B cell (primary cell): ENCODE results near the gene SLC38A1. TPM values are rescaled to one million over a fixed set of nuclear protein-coding genes. Genes with fewer than 3 reads are reported as not detected.

Experiments used
- ATAC-seq: fragments of 200-7000 bp; cut with Tn5 transposase; one replicate; pipeline ENCODE4 v1.10.0; 2021; ENCODE audit warnings: low read depth, mild to moderate bottlenecking, moderate number of reproducible peaks, moderate library complexity
- CTCF ChIA-PET: fragments of 350-600 bp; sonication (Branson Sonifier 250); formaldehyde crosslinking; loops from one replicate; lab custom pipeline; 2021; ENCODE audit warnings: antibody characterized with exemption, inconsistent platforms; lab: Charles Lee
- POLR2A ChIA-PET: fragments of 350-600 bp; sonication (Branson Sonifier 250); formaldehyde crosslinking; loops from one replicate; lab custom pipeline; 2021; ENCODE audit warnings: antibody characterized with exemption; lab: Charles Lee
- DNase-seq: peaks from one replicate; pipeline ENCODE4 v3.0.0; 2013
- H2AFZ ChIP-seq: 2 replicates; pipeline ENCODE4 v1.6.1; 2012; ENCODE audit warnings: mild to moderate bottlenecking, low read depth, low read length; ENCODE audit not compliant: insufficient read depth, poor library complexity, severe bottlenecking
- H3K27ac ChIP-seq, 2 donors: 1 replicate in 1 of 2; 2 replicates in 1 of 2; pipeline ENCODE4 v1.5.1; 2012 to 2013; ENCODE audit warnings: low read length in 2 of 2, mild to moderate bottlenecking in 2 of 2, moderate library complexity in 1 of 2
- H3K27me3 ChIP-seq, 4 experiments: fragments of 200-600 bp in 1 of 4; sonication (generic) in 1 of 4; replicated peaks in 1 of 4; 1 replicate in 2 of 4; 2 replicates in 2 of 4; pipeline versions ENCODE4 v1.6.1 to v1.7.0; 2013 to 2016; ENCODE audit warnings: low read length in 3 of 4, mild to moderate bottlenecking in 2 of 4, mixed read lengths in 1 of 4, moderate library complexity in 1 of 4; ENCODE audit not compliant: insufficient read depth in 4 of 4, control insufficient read depth in 3 of 4; ENCODE audit errors: control extremely low read depth in 1 of 4
- H3K36me3 ChIP-seq, 2 experiments: replicated peaks in 1 of 2; 1 replicate in 1 of 2; 2 replicates in 1 of 2; pipeline versions ENCODE4 v1.6.1 to v1.7.1; 2013; ENCODE audit warnings: low read length in 1 of 2; ENCODE audit not compliant: insufficient read depth in 2 of 2, control insufficient read depth in 1 of 2; ENCODE audit errors: control extremely low read depth in 1 of 2, extremely low read depth in 1 of 2
- H3K4me1 ChIP-seq, 2 donors: fragments of 200-600 bp in 1 of 2; sonication (generic) in 1 of 2; 1 replicate in 1 of 2; 2 replicates in 1 of 2; pipeline versions ENCODE4 v1.5.1 to v1.6.1; 2013 to 2017; ENCODE audit warnings: low read length in 2 of 2; ENCODE audit not compliant: control insufficient read depth in 2 of 2, insufficient read depth in 2 of 2
- H3K4me2 ChIP-seq: replicated peaks from 2 replicates; pipeline ENCODE3; 2012; ENCODE audit warnings: mild to moderate bottlenecking, low read depth, low read length; ENCODE audit not compliant: poor library complexity, severe bottlenecking
- H3K4me3 ChIP-seq, 5 experiments: fragments of 200-600 bp in 1 of 5; sonication (generic) in 1 of 5; 1 replicate in 3 of 5; 2 replicates in 2 of 5; pipeline versions ENCODE4 v1.5.1 to v1.7.0; 2011 to 2016; ENCODE audit warnings: low read length in 4 of 5, mild to moderate bottlenecking in 4 of 5, low read depth in 2 of 5, control low read depth in 1 of 5, moderate library complexity in 1 of 5; ENCODE audit not compliant: insufficient read depth in 1 of 5; ENCODE audit errors: control extremely low read depth in 1 of 5, extremely low read depth in 1 of 5
- H3K79me2 ChIP-seq: fragments of 200-600 bp; sonication (generic); one replicate; pipeline ENCODE4 v1.6.0; 2016; ENCODE audit warnings: low read length; ENCODE audit not compliant: control insufficient read depth, insufficient read depth
- H3K9ac ChIP-seq: fragments of 200-600 bp; sonication (generic); 2 replicates; pipeline ENCODE4 v1.6.1; 2017; ENCODE audit warnings: mild to moderate bottlenecking, low read length, moderate library complexity
- H3K9me3 ChIP-seq, 3 donors: one replicate each; pipeline versions ENCODE4 v1.6.1 to v1.7.1; 2013; ENCODE audit warnings: low read length in 2 of 3; ENCODE audit not compliant: control insufficient read depth in 2 of 3, insufficient read depth in 1 of 3; ENCODE audit errors: control extremely low read depth in 1 of 3
- H4K20me1 ChIP-seq: 2 replicates; pipeline ENCODE4 v1.6.0; 2012; ENCODE audit warnings: mild to moderate bottlenecking, low read length; ENCODE audit not compliant: insufficient read depth, control insufficient read depth, poor library complexity, severe bottlenecking
- H3K27ac Mint-ChIP-seq: one replicate; pipeline ENCODE4 v1.8.0; 2021; ENCODE audit warnings: mixed read lengths
- H3K27me3 Mint-ChIP-seq: one replicate; pipeline ENCODE4 v1.8.0; 2021; ENCODE audit warnings: mixed read lengths
- H3K4me1 Mint-ChIP-seq: one replicate; pipeline ENCODE4 v1.8.0; 2021; ENCODE audit warnings: mixed read lengths
- H3K4me3 Mint-ChIP-seq: one replicate; pipeline ENCODE4 v1.8.0; 2021; ENCODE audit warnings: mixed read lengths
- H3K9me3 Mint-ChIP-seq: one replicate; pipeline ENCODE4 v1.8.0; 2022; ENCODE audit warnings: mixed read lengths; ENCODE audit not compliant: insufficient read depth
- EZH2 ChIP-seq: IDR thresholded peaks from 2 replicates; pipeline ENCODE4 v1.6.1; 2012; ENCODE audit warnings: borderline replicate concordance, low read depth, mild to moderate bottlenecking, moderate library complexity, low read length; ENCODE audit not compliant: insufficient read depth, poor library complexity, severe bottlenecking
- WGBS: methylation state at CpG from one replicate; pipeline ENCODE4 v1.1.5; 2013; ENCODE audit warnings: missing lambda C conversion rate; ENCODE audit not compliant: insufficient coverage; 5-methylcytosine and 5-hydroxymethylcytosine counted together
- intact Hi-C: fragments of 100-400 bp; cut with micrococcal nuclease; formaldehyde crosslinking; loops from one replicate; pipeline ENCODE4 v1.10.0; 2022
- polyA plus RNA-seq: library from polyadenylated mRNA; depleted of rRNA; stranded (reverse); fragments of >200 nt; gene quantifications from 2 replicates; pipeline ENCODE4 v1.2.3, GENCODE V29; 2012
- total RNA-seq, 2 donors: library from RNA; stranded (reverse); fragments of 120-200 nt in 1 of 2; gene quantifications; 1 replicate in 1 of 2; 2 replicates in 1 of 2; pipeline versions ENCODE4 v1.2.3 to v1.2.4, GENCODE V29; 2013 to 2022
- TF ChIP-seq, protein P1 (sequence below): fragments of 200-600 bp; IDR thresholded peaks from one replicate; pipeline ENCODE4 v1.8.0; 2022; ENCODE audit warnings: antibody characterized with exemption, mild to moderate bottlenecking

Gene SLC38A1
- total and polyA plus RNA-seq, 2 donors (not counting 1 experiment from before 2014, with no cell fraction given), result 38.1 to 205 TPM

DNA sequence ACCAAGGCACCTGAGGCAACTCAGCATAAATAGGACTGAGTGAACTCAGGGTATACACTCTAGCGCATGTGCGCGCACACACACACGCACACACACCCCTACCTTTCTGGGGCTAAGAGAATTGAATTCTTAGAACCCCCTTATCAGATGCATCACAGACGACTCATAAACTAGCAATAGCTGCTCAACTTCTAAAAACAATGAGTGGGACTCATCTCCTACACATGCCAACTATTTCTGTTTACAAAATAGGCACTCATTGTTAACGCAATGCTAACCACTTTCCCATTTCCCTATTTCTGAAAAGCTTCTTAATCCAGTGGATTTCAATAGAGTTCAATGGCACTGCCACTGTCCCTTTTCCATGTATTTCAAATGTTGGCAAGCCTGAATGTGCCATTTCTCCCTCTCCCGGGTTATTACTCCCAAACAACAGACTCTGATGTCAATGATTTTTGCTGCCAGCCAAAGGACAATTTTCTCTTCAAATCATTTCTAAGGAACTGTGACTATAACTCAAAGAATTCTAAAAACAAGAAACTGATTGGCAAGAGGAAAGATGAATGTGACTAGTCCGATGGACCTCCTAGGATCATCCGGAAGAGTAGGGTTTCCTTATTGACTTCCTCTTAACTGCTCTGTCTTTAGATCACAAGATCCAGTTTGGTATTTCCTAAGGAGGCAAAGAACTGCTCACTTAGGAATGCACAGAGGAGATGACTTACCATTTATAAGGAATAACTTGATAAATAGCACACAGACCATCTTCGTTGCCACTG, 48.8 kb downstream of the SLC38A1 start:
- ChIA-PET CTCF (interaction anchor here (6.4 kb wide), 1 partner anchor 14 kb away, joined by 47 read pairs; no protein-coding TSS in a partner anchor), POLR2A (interaction anchor here (0.5 to 4.7 kb wide), 3 partner anchors 10 to 50 kb away, joined by 3 to 40 read pairs (median 6); partner anchors contain the start of gene SLC38A1)
- Histone ChIP-seq H3K4me2 (peak overlapping the region; percentile 82), H3K27me3 (no peaks in the 10 kb centered on the region), H3K79me2 (peaks cover 74% of the 10 kb centered on the region), H3K9ac (no peak overlapping the region), H3K27ac (peak overlapping the region; percentile 30 to 69), H3K36me3 (peaks cover 21 to 36% of the 10 kb centered on the region in 2 experiments), H4K20me1 (no peaks in the 10 kb centered on the region), H3K4me1 (peaks cover 89 to 92% of the 10 kb centered on the region in 2 donors), H3K4me3 (no peak overlapping the region), H2AFZ (no peak overlapping the region), H3K9me3 (no peaks in the 10 kb centered on the region)
- Mint-ChIP-seq H3K4me3 (peak overlapping the region; percentile 69), H3K4me1 (peaks cover 93% of the 10 kb centered on the region), H3K27me3 (no peaks in the 10 kb centered on the region), H3K9me3 (no peaks in the 10 kb centered on the region), H3K27ac (peak overlapping the region; percentile 86)
- no peak for TF ChIP-seq EZH2
- TF ChIP-seq, protein P1, sequence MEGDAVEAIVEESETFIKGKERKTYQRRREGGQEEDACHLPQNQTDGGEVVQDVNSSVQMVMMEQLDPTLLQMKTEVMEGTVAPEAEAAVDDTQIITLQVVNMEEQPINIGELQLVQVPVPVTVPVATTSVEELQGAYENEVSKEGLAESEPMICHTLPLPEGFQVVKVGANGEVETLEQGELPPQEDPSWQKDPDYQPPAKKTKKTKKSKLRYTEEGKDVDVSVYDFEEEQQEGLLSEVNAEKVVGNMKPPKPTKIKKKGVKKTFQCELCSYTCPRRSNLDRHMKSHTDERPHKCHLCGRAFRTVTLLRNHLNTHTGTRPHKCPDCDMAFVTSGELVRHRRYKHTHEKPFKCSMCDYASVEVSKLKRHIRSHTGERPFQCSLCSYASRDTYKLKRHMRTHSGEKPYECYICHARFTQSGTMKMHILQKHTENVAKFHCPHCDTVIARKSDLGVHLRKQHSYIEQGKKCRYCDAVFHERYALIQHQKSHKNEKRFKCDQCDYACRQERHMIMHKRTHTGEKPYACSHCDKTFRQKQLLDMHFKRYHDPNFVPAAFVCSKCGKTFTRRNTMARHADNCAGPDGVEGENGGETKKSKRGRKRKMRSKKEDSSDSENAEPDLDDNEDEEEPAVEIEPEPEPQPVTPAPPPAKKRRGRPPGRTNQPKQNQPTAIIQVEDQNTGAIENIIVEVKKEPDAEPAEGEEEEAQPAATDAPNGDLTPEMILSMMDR, result no peak
- ATAC-seq (no peak), DNase-seq (no peak)
- intact Hi-C loops, result loop anchor here (1.0 to 5.0 kb wide), 8 partner anchors 7 to 1137 kb away; partner anchors contain the start of gene SLC38A2
- WGBS, result 85% methylated on average over 7 of the region's 10 CpGs
